C1 segment of cervical spinal cord (tissue), 14 donors: Measurements from ENCODE around the gene PCGF2.
"Not testable (repeated sequence)": the region's sequence is repeated elsewhere in the genome, so short reads cannot be mapped to it uniquely, and the experiment has no call there.

Experiments
- DNase-seq, 14 donors: peaks; one replicate each; lab custom pipeline; 2025; lab: John Stamatoyannopoulos, UW

PCGF2 gene

GRCh38 chr17:38735161-38735997, 12.8 kb downstream of the PCGF2 start:
- peak in 8 of 14 donors; percentile 7 to 66 (median 19) for DNase-seq

GRCh38 chr17:38733982-38734973, 13.9 kb downstream of the PCGF2 start:
- no peak for DNase-seq

GRCh38 chr17:38733282-38733981, 14.7 kb downstream of the PCGF2 start:
- no peak for DNase-seq

- DNase-seq, result no peak
Observed at GRCh38 chr17:38732376-38733281, 15.5 kb downstream of the PCGF2 start.

- no peak for DNase-seq
Observed at GRCh38 chr17:38731526-38732294, 16.4 kb downstream of the PCGF2 start.

- peak in 6 of 14 donors; percentile 35 to 65 (median 46) for DNase-seq
Observed at GRCh38 chr17:38730526-38731379, 17.4 kb downstream of the PCGF2 start.

GRCh38 chr17:38729886-38730525, 18.1 kb downstream of the PCGF2 start, which contains the start of gene CISD3:
Gene CISD3 (plus strand): TSS chr17:38730341. CDS start chr17:38730359, 18 bp downstream.
- peak in 10 of 14 donors; percentile 49 to 87 (median 63) for DNase-seq

- DNase-seq, result no peak
Observed at GRCh38 chr17:38729368-38729885, 18.7 kb downstream of the PCGF2 start.

- DNase-seq, result peak in 2 of 14 donors; percentile 13 to 26
Observed at GRCh38 chr17:38728290-38728831, 19.8 kb downstream of the PCGF2 start.

- no peak for DNase-seq
Observed at GRCh38 chr17:38727736-38728135, 20.4 kb downstream of the PCGF2 start.

GRCh38 chr17:38726145-38726544, 22.0 kb downstream of the PCGF2 start:
- not testable (repeated sequence) for DNase-seq

- DNase-seq, result no peak
Observed at GRCh38 chr17:38725066-38725465, 23.1 kb downstream of the PCGF2 start.

GRCh38 chr17:38724337-38724988, 23.7 kb downstream of the PCGF2 start:
- peak in 12 of 14 donors; percentile 16 to 87 (median 77) for DNase-seq

GRCh38 chr17:38721802-38722201, 26.3 kb downstream of the PCGF2 start:
- DNase-seq, result no peak

- DNase-seq, result no peak
Observed at GRCh38 chr17:38720941-38721340, 27.2 kb downstream of the PCGF2 start.

GRCh38 chr17:38719943-38720641, 28.0 kb downstream of the PCGF2 start:
- no peak for DNase-seq
